ENCODE results near the gene GPR156.

GPR156 gene

DNA sequence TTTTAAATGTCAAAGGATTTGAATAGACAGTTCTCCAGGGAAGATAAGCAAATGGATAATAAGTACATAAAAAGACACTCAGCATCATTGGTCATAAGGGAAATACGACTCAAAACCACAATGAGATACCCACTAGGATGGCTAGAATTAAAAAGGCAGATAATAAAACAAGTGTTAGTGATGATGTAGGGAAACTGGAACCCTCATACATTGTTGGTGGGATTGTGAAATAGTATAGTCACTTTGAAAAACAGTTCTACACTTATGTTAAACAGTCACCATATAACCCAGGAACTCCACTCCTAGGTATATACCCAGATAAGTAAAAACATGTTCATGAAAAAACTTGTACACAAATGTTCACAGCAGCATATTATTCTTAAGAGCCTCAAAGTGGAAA, 72.5 kb downstream of the GPR156 start:
- Histone ChIP-seq H3K4me1 (ENCODE audit: control insufficient read depth, insufficient read depth, low read length) (peaks cover 7% of the 10 kb centered on the region), H3K9ac (ENCODE audit: low read depth, low read length) (no peak overlapping the region), H3K4me3 (ENCODE audit: low read depth, low read length) (no peak overlapping the region), H3K9me3 (ENCODE audit: control insufficient read depth, insufficient read depth, low read length) (no peaks in the 10 kb centered on the region), H3K36me3 (ENCODE audit: control insufficient read depth, insufficient read depth, low read length) (no peaks in the 10 kb centered on the region), H3K27me3 (ENCODE audit: control insufficient read depth, insufficient read depth, low read length) (no peaks in the 10 kb centered on the region)

DNA sequence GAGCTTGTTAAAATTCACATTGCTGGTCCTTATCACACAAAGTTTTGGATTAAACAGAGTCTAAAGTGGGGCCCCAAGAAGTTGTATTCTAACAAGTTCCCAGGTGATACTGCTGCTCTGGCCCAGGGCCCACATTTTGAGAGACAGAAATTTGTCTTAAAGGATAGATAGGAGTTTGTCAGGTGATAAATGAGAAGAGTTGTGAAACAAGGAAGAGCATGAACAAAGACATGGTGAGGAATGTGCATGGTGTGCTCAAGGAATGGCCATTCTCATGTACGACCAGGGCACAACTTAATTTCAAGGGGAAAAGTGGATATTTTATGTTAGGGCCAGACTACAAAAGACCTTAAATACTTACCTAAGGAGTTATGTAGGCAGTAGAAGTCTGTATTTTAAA, 75.6 kb downstream of the GPR156 start:
- Histone ChIP-seq H3K9ac (ENCODE audit: low read depth, low read length) (no peak overlapping the region), H3K36me3 (ENCODE audit: control insufficient read depth, insufficient read depth, low read length) (no peaks in the 10 kb centered on the region), H3K9me3 (ENCODE audit: control insufficient read depth, insufficient read depth, low read length) (no peaks in the 10 kb centered on the region), H3K4me3 (ENCODE audit: low read depth, low read length) (no peak overlapping the region), H3K4me1 (ENCODE audit: control insufficient read depth, insufficient read depth, low read length) (peaks cover 4% of the 10 kb centered on the region), H3K27me3 (ENCODE audit: control insufficient read depth, insufficient read depth, low read length) (no peaks in the 10 kb centered on the region)

DNA sequence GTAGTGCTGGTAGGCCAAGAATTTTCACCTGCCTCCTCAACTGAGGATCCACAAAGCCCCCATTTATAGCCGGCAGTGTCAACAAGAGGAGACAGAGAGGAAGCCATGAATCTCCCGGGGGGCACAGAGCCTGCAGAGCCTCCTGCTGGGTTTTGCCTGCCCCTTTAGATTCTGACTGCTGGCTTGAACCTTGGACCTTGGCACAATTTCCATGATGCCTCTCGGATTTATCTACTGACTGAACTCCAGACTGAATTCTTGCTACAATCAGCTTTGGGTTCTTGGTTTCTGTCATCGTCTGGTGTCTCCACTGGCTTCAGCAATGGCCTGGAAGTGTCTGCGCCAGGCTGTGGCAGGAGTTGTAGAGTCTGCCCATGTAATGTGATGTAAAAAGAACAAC, 80.7 kb downstream of the GPR156 start:
- Histone ChIP-seq H3K36me3 (ENCODE audit: control insufficient read depth, insufficient read depth, low read length) (no peaks in the 10 kb centered on the region), H3K4me3 (ENCODE audit: low read depth, low read length) (no peak overlapping the region), H3K4me1 (ENCODE audit: control insufficient read depth, insufficient read depth, low read length) (no peaks in the 10 kb centered on the region), H3K9me3 (ENCODE audit: control insufficient read depth, insufficient read depth, low read length) (no peaks in the 10 kb centered on the region), H3K9ac (ENCODE audit: low read depth, low read length) (no peak overlapping the region), H3K27me3 (ENCODE audit: control insufficient read depth, insufficient read depth, low read length) (no peaks in the 10 kb centered on the region)

DNA sequence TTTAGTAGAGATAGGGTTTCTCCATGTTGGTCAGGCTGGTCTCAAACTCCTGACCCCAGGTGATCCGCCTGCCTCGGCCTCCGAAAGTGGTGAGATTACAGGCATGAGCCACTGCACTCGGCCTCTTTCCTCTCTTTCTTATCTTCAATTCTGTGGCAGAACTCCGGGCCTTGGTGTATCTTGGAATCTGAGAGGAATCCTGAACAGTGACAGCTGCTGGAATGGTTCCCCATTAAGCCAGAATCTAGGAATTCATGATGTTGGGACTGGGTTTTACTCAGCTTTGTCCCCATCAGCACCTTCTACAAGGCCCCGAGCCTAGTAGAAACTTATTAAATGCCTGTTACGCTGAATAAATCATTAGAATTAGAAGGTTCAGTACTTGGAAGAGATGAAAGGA, 81.4 kb downstream of the GPR156 start:
- no peak overlapping the region for H3K9ac ChIP-seq (ENCODE audit: low read depth, low read length)
- no peaks in the 10 kb centered on the region for H3K36me3 ChIP-seq (ENCODE audit: control insufficient read depth, insufficient read depth, low read length)
- H3K9me3 ChIP-seq (ENCODE audit: control insufficient read depth, insufficient read depth, low read length) = no peaks in the 10 kb centered on the region
- no peaks in the 10 kb centered on the region for H3K27me3 ChIP-seq (ENCODE audit: control insufficient read depth, insufficient read depth, low read length)
- H3K4me1 ChIP-seq (ENCODE audit: control insufficient read depth, insufficient read depth, low read length) = no peaks in the 10 kb centered on the region
- H3K4me3 ChIP-seq (ENCODE audit: low read depth, low read length) = no peak overlapping the region

DNA sequence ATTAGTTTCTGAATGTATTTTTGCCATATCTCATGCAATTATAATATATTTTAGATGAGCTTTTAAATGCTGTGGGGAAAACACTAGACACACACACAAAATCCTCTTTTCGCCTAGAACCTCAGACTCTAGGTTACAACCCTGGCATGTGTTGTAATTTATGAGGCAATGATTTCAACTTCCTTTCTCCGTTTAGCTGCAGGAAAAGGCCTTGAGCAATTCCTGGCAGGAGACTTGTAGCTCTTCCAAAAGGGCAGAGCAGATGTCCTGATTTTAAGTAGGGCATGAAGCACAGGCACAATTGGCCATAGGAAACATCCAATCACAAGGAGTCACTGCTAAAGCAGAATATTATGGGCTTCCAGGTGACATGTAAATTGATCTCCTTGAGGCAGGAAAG, 82.0 kb downstream of the GPR156 start:
- Histone ChIP-seq H3K36me3 (ENCODE audit: control insufficient read depth, insufficient read depth, low read length) (no peaks in the 10 kb centered on the region), H3K27me3 (ENCODE audit: control insufficient read depth, insufficient read depth, low read length) (no peaks in the 10 kb centered on the region), H3K9me3 (ENCODE audit: control insufficient read depth, insufficient read depth, low read length) (no peaks in the 10 kb centered on the region), H3K9ac (ENCODE audit: low read depth, low read length) (no peak overlapping the region), H3K4me1 (ENCODE audit: control insufficient read depth, insufficient read depth, low read length) (no peaks in the 10 kb centered on the region), H3K4me3 (ENCODE audit: low read depth, low read length) (no peak overlapping the region)

DNA sequence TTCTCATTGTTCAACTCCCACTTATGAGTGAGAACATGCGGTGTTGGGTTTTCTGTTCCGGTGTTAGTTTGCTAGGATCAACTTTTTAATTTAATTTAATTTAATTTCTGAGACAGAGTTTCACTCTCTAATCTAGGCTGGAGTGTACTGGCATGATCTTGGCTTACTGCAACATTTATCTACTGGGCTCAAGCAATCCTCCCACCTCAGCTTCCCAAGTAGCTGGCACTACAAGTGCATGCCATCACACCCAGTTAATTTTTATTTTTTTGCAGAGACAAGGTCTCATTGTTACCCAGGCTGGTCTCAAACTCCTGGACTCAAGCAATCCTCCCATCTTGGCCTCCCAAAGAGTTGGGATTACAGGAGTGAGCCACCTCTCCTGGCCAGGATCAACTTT, 82.7 kb downstream of the GPR156 start:
- Histone ChIP-seq H3K36me3 (ENCODE audit: control insufficient read depth, insufficient read depth, low read length) (no peaks in the 10 kb centered on the region), H3K9ac (ENCODE audit: low read depth, low read length) (no peak overlapping the region), H3K27me3 (ENCODE audit: control insufficient read depth, insufficient read depth, low read length) (no peaks in the 10 kb centered on the region), H3K4me3 (ENCODE audit: low read depth, low read length) (no peak overlapping the region), H3K4me1 (ENCODE audit: control insufficient read depth, insufficient read depth, low read length) (no peaks in the 10 kb centered on the region), H3K9me3 (ENCODE audit: control insufficient read depth, insufficient read depth, low read length) (no peaks in the 10 kb centered on the region)

DNA sequence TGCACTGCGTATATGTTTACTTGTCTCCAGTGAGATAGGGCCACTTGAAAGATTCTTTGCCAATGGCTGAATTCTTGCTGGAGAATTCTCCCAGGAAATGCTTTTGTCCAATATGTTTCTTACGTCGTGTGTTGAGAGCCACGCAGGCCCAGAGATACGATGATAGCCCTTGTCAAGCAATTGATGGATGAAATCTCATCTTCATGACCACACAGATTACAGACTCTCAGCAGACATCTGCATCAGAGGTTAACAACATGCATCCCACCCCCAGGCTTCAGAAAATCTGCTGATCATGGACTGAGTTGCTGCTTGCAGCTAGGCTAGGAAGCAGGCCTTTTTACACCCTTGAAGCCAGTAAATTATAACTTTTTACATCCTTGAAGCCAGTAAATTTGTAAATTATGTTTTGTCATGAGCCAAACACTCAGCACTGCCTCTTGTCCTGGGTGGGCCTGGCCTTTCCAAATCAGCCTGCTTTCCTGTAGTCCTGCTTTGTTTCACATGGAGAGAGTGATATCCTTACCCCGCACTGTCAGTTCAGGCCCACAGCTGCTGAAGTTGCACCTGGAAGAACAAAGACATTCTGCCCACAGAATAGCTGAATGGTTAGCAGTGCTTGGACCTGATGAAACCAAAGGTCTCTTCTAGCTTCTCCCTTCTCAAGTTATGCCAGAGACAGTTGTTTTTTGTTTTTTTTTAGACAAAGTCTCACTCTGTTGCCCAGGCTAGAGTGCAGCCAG, 84.4 kb downstream of the GPR156 start:
- Histone ChIP-seq H3K36me3 (ENCODE audit: control insufficient read depth, insufficient read depth, low read length) (no peaks in the 10 kb centered on the region), H3K9ac (ENCODE audit: low read depth, low read length) (no peak overlapping the region)

DNA sequence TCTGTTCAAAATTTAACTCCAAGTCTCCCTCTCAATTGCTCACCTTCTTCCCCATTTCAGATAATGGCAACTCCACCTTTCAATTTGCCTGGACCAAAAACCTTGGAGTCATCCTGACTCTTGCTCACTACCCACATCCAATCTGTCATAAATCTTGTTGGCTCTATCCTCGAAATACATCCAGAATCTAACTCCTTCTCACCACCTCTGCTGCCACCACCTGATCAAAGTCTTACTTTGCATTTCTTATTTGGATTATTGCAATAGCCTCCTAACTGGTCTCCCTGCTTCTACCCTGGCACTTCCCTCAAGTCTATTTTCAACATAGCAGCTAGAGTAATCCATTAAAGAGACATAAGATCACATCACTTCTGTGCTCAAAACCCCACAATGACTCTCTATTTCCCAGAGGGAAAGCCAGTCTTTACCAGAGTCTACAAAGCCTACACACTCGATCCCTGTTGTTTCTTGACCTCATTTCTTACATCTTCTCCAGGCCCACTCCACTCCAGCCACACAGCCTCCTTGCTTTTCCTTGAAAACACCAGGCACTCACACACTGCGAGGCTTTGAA, 86.6 kb downstream of the GPR156 start:
- Histone ChIP-seq H3K4me1 (ENCODE audit: control insufficient read depth, insufficient read depth, low read length) (no peaks in the 10 kb centered on the region), H3K9ac (ENCODE audit: low read depth, low read length) (no peak overlapping the region), H3K27me3 (ENCODE audit: control insufficient read depth, insufficient read depth, low read length) (no peaks in the 10 kb centered on the region), H3K9me3 (ENCODE audit: control insufficient read depth, insufficient read depth, low read length) (no peaks in the 10 kb centered on the region), H3K36me3 (ENCODE audit: control insufficient read depth, insufficient read depth, low read length) (no peaks in the 10 kb centered on the region), H3K4me3 (ENCODE audit: low read depth, low read length) (no peak overlapping the region)

More for the DNA sequence above, 84.4 kb downstream of the GPR156 start:
- Histone ChIP-seq H3K9me3 (ENCODE audit: control insufficient read depth, insufficient read depth, low read length) (no peaks in the 10 kb centered on the region), H3K27me3 (ENCODE audit: control insufficient read depth, insufficient read depth, low read length) (no peaks in the 10 kb centered on the region), H3K4me1 (ENCODE audit: control insufficient read depth, insufficient read depth, low read length) (no peaks in the 10 kb centered on the region), H3K4me3 (ENCODE audit: low read depth, low read length) (no peak overlapping the region)

DNA sequence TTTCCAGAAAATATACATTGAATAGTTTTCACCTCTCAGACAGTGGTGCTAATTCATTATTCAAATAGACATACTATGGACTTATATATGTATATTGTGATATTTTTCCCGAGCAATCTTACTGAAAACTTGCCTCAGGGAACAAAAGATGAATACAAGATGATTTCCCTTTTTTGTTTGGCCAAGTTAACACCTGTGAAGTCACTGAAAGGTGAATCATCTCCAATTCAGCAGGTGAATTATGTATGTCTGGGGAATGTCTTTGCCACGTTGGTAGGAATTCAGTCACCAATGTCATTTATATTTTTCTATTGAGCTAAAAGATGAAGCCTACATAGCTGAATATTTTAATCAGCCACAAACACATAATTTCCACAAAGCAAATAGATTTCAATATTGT, 88.2 kb downstream of the GPR156 start:
- Histone ChIP-seq H3K9me3 (ENCODE audit: control insufficient read depth, insufficient read depth, low read length) (no peaks in the 10 kb centered on the region), H3K27me3 (ENCODE audit: control insufficient read depth, insufficient read depth, low read length) (no peaks in the 10 kb centered on the region), H3K9ac (ENCODE audit: low read depth, low read length) (no peak overlapping the region), H3K4me1 (ENCODE audit: control insufficient read depth, insufficient read depth, low read length) (no peaks in the 10 kb centered on the region), H3K4me3 (ENCODE audit: low read depth, low read length) (no peak overlapping the region), H3K36me3 (ENCODE audit: control insufficient read depth, insufficient read depth, low read length) (no peaks in the 10 kb centered on the region)

DNA sequence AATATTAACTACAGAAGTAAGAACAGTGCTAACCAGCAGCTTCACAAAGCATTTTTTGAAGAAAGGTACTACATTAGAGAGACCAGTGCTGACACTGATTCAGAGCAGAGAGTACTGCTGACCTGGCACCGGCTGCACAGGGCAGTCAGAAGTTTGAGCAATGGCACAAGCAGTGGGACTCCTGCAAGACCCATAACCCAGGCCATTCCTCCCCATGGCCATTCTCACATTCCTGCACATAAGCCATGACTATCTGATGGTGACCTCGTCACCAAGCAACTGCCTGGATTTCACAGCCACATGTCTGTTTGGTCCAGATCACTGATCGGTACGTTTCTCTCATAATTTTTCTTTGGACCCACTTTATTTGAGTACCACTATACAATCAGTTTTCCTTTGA, 88.7 kb downstream of the GPR156 start:
- Histone ChIP-seq H3K4me3 (ENCODE audit: low read depth, low read length) (no peak overlapping the region), H3K9me3 (ENCODE audit: control insufficient read depth, insufficient read depth, low read length) (no peaks in the 10 kb centered on the region), H3K4me1 (ENCODE audit: control insufficient read depth, insufficient read depth, low read length) (no peaks in the 10 kb centered on the region), H3K9ac (ENCODE audit: low read depth, low read length) (no peak overlapping the region), H3K36me3 (ENCODE audit: control insufficient read depth, insufficient read depth, low read length) (no peaks in the 10 kb centered on the region), H3K27me3 (ENCODE audit: control insufficient read depth, insufficient read depth, low read length) (no peaks in the 10 kb centered on the region)

DNA sequence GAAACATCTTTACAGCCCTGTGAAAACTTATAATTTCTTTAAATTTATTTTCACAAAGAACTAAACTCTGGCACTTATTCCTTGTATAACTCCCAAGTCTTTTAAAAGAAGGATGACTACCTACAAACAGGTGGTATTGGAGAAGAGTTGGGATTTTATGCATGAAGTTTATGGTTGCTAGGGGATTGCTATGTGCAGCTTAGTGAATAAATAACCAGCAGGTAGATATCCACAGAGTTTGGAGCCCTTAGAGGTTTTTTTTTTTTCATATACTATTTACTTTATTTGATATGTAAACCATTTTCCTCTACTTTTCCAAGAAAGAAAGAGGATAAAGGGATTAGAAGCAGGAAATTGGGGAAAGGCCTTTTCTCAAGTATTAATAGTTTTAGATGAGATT, 91.5 kb downstream of the GPR156 start:
- Histone ChIP-seq H3K4me1 (ENCODE audit: control insufficient read depth, insufficient read depth, low read length) (no peaks in the 10 kb centered on the region), H3K36me3 (ENCODE audit: control insufficient read depth, insufficient read depth, low read length) (no peaks in the 10 kb centered on the region), H3K9ac (ENCODE audit: low read depth, low read length) (no peak overlapping the region)

DNA sequence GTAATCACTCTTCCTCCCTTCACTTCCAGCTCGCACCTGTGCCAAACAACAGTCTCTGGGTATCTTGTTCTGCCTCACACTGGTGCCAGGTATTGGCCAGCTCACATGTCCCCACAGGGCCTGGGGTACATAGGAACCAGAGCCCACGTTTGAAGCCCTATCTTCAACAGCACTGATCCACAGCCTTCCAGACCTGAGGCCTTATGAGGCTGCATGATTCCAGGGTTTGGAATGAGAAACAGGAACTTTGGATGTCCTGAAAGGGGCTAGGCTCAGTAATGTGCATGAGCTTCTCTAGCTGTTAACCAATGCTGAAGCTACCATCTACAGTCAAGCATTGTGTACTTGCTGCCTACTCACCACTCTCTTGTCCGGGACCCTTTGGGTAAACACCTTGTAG, 92.4 kb downstream of the GPR156 start:
- Histone ChIP-seq H3K9ac (ENCODE audit: low read depth, low read length) (no peak overlapping the region), H3K4me3 (ENCODE audit: low read depth, low read length) (no peak overlapping the region), H3K27me3 (ENCODE audit: control insufficient read depth, insufficient read depth, low read length) (no peaks in the 10 kb centered on the region), H3K9me3 (ENCODE audit: control insufficient read depth, insufficient read depth, low read length) (no peaks in the 10 kb centered on the region), H3K4me1 (ENCODE audit: control insufficient read depth, insufficient read depth, low read length) (no peaks in the 10 kb centered on the region), H3K36me3 (ENCODE audit: control insufficient read depth, insufficient read depth, low read length) (no peaks in the 10 kb centered on the region)

More for the DNA sequence above, 91.5 kb downstream of the GPR156 start:
- no peaks in the 10 kb centered on the region for H3K27me3 ChIP-seq (ENCODE audit: control insufficient read depth, insufficient read depth, low read length)
- H3K4me3 ChIP-seq (ENCODE audit: low read depth, low read length) = no peak overlapping the region
- no peaks in the 10 kb centered on the region for H3K9me3 ChIP-seq (ENCODE audit: control insufficient read depth, insufficient read depth, low read length)

Measured in iPS-15b (cell line).